GM19240 (cell line): ENCODE measurements around the gene PDE4D.

Source experiments
- DNase-seq: peaks from one replicate; pipeline ENCODE4 v3.0.0; 2011; ENCODE audit warnings: low spot score; ENCODE audit not compliant: insufficient read length

The PDE4D gene

GRCh38 chr5:59661954-59662615, 231.4 kb downstream of the PDE4D start:
- no peak for DNase-seq

- no peak for DNase-seq
These were observed 232.2 kb downstream of the PDE4D start for GRCh38 chr5:59661311-59661710.

- DNase-seq, result no peak
These were observed 232.8 kb downstream of the PDE4D start for GRCh38 chr5:59660737-59661136.

- no peak for DNase-seq
These were observed 236.9 kb downstream of the PDE4D start for GRCh38 chr5:59656351-59657254.

- no peak for DNase-seq
These were observed 237.7 kb downstream of the PDE4D start for GRCh38 chr5:59655693-59656309.

- DNase-seq, result no peak
These were observed 238.8 kb downstream of the PDE4D start for GRCh38 chr5:59654691-59655090.

- DNase-seq, result no peak
These were observed 241.1 kb downstream of the PDE4D start for GRCh38 chr5:59652449-59652848.

- DNase-seq, result no peak
These were observed 244.3 kb downstream of the PDE4D start for GRCh38 chr5:59648949-59649921.

- no peak for DNase-seq
These were observed 245.3 kb downstream of the PDE4D start for GRCh38 chr5:59648038-59648831.

- no peak for DNase-seq
These were observed 248.1 kb downstream of the PDE4D start for GRCh38 chr5:59645380-59645779.

GRCh38 chr5:59640411-59640810, 253.1 kb downstream of the PDE4D start:
- DNase-seq, result no peak

- no peak for DNase-seq
These were observed 255.5 kb downstream of the PDE4D start for GRCh38 chr5:59637884-59638580.

- no peak for DNase-seq
These were observed 264.0 kb downstream of the PDE4D start for GRCh38 chr5:59629561-59629960.

- no peak for DNase-seq
These were observed 265.3 kb downstream of the PDE4D start for GRCh38 chr5:59628062-59628828.

- DNase-seq, result no peak
These were observed 268.6 kb downstream of the PDE4D start for GRCh38 chr5:59624898-59625297.

- DNase-seq, result no peak
These were observed 270.7 kb downstream of the PDE4D start for GRCh38 chr5:59622848-59623247.

- DNase-seq, result no peak
These were observed 272.0 kb downstream of the PDE4D start for GRCh38 chr5:59621477-59621876.

GRCh38 chr5:59620535-59621212, 272.9 kb downstream of the PDE4D start:
- no peak for DNase-seq
